Caco-2 (cell line): ENCODE data around the gene ANKFN1. TPM values are rescaled to one million over a fixed set of nuclear protein-coding genes. Genes with fewer than 3 reads are reported as not detected.

ENCODE experiments used
- BruUV-seq: library from RNA; stranded (reverse); fragments of 400-500 nt; replicated peaks from 2 replicates; lab custom pipeline; 2021; lab: Mats Ljungman, UMichigan
- CTCF ChIA-PET: fragments of 300-600 bp; sonication (Branson Sonifier 250); formaldehyde crosslinking; loops from one replicate; lab custom pipeline; 2022; ENCODE audit warnings: antibody characterized with exemption; lab: Charles Lee
- POLR2A ChIA-PET: fragments of 300-600 bp; sonication (Branson Sonifier 250); formaldehyde crosslinking; loops from one replicate; lab custom pipeline; 2022; ENCODE audit warnings: antibody characterized with exemption; lab: Charles Lee
- DNase-seq, 2 experiments: peaks; one replicate each; pipeline versions ENCODE4 v3.0.0 to v3.0.0-alpha.2; 2020 to 2022
- H3K27me3 ChIP-seq: replicated peaks from 2 replicates; pipeline ENCODE4 v1.6.0; 2011; ENCODE audit warnings: low read length; ENCODE audit not compliant: control insufficient read depth, insufficient read depth
- H3K36me3 ChIP-seq: 2 replicates; pipeline ENCODE4 v1.5.1; 2011; ENCODE audit warnings: low read length; ENCODE audit not compliant: control insufficient read depth, insufficient read depth
- H3K4me1 ChIP-seq: fragments of 250-450 bp; sonication (Bioruptor Pico); 2 replicates; pipeline ENCODE4 v1.5.1; 2020; ENCODE audit warnings: mild to moderate bottlenecking
- H3K4me3 ChIP-seq: 2 replicates; pipeline ENCODE4 v1.5.1; 2011; ENCODE audit warnings: low read depth, mild to moderate bottlenecking, control low read depth, low read length
- H3K9me3 ChIP-seq: fragments of 250-450 bp; sonication (Bioruptor Pico); 2 replicates; pipeline ENCODE4 v1.5.1; 2020; ENCODE audit warnings: mild to moderate bottlenecking, moderate library complexity
- H3K27ac Mint-ChIP-seq: one replicate; pipeline ENCODE4 v1.8.0; 2022; ENCODE audit warnings: mixed read lengths; ENCODE audit not compliant: unreplicated experiment
- H3K27me3 Mint-ChIP-seq: one replicate; pipeline ENCODE4 v1.8.0; 2022; ENCODE audit warnings: mixed read lengths; ENCODE audit not compliant: insufficient read depth, unreplicated experiment
- H3K36me3 Mint-ChIP-seq: one replicate; pipeline ENCODE4 v1.8.0; 2022; ENCODE audit warnings: mild to moderate bottlenecking, mixed read lengths; ENCODE audit not compliant: insufficient read depth, unreplicated experiment
- H3K4me1 Mint-ChIP-seq: one replicate; pipeline ENCODE4 v1.8.0; 2022; ENCODE audit warnings: low read depth, mixed read lengths; ENCODE audit not compliant: unreplicated experiment
- H3K4me3 Mint-ChIP-seq: one replicate; pipeline ENCODE4 v1.8.0; 2022; ENCODE audit warnings: mild to moderate bottlenecking, moderate library complexity, mixed read lengths; ENCODE audit not compliant: unreplicated experiment
- H3K9me3 Mint-ChIP-seq: one replicate; pipeline ENCODE4 v1.8.0; 2022; ENCODE audit warnings: mixed read lengths; ENCODE audit not compliant: unreplicated experiment
- intact Hi-C: fragments of 100-400 bp; cut with micrococcal nuclease; formaldehyde crosslinking; loops from one replicate; pipeline ENCODE4 v1.10.0; 2022; ENCODE audit not compliant: unreplicated experiment
- total RNA-seq: library from RNA; stranded (reverse); gene quantifications from 2 replicates; pipeline ENCODE4 v1.2.3, GENCODE V29; 2022
- TF ChIP-seq, protein P1 (sequence below), 2 experiments: fragments of 200-600 bp in 1 of 2; IDR thresholded peaks; 1 replicate in 1 of 2; 2 replicates in 1 of 2; pipeline versions ENCODE4 v1.5.1 to v1.8.0; 2011 to 2022; ENCODE audit warnings: antibody characterized with exemption in 1 of 2, control low read depth in 1 of 2, inconsistent platforms in 1 of 2, low read depth in 1 of 2, low read length in 1 of 2, mild to moderate bottlenecking in 1 of 2, moderate library complexity in 1 of 2; ENCODE audit not compliant: insufficient read depth in 1 of 2, severe bottlenecking in 1 of 2, unreplicated experiment in 1 of 2

The ANKFN1 gene
- total RNA-seq, 1 experiment from 2014 or later: 0.34 TPM

GRCh38 chr17:56489980-56490379 is 336.7 kb downstream of the ANKFN1 start:
- no peaks in the 10 kb centered on the region for H3K27me3 ChIP-seq
- H3K36me3 ChIP-seq: no peaks in the 10 kb centered on the region
- H3K4me1 ChIP-seq: no peaks in the 10 kb centered on the region
- POLR2A ChIA-PET: no interaction called here
- Mint-ChIP-seq H3K27me3 (peaks cover 9% of the 10 kb centered on the region), H3K4me1 (no peaks in the 10 kb centered on the region), H3K9me3 (no peaks in the 10 kb centered on the region), H3K36me3 (no peaks in the 10 kb centered on the region), H3K4me3 (no peak overlapping the region), H3K27ac (no peak overlapping the region)
- intact Hi-C loops: no loop called here
- DNase-seq: no peak
- H3K9me3 ChIP-seq: no peaks in the 10 kb centered on the region
- no peak overlapping the region for H3K4me3 ChIP-seq
- TF ChIP-seq, protein P1, sequence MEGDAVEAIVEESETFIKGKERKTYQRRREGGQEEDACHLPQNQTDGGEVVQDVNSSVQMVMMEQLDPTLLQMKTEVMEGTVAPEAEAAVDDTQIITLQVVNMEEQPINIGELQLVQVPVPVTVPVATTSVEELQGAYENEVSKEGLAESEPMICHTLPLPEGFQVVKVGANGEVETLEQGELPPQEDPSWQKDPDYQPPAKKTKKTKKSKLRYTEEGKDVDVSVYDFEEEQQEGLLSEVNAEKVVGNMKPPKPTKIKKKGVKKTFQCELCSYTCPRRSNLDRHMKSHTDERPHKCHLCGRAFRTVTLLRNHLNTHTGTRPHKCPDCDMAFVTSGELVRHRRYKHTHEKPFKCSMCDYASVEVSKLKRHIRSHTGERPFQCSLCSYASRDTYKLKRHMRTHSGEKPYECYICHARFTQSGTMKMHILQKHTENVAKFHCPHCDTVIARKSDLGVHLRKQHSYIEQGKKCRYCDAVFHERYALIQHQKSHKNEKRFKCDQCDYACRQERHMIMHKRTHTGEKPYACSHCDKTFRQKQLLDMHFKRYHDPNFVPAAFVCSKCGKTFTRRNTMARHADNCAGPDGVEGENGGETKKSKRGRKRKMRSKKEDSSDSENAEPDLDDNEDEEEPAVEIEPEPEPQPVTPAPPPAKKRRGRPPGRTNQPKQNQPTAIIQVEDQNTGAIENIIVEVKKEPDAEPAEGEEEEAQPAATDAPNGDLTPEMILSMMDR (IDR thresholded peaks at IDR 0.05; ENCODE audit: insufficient read depth in 1 of 2, low read depth in 1 of 2, low read length in 1 of 2, severe bottlenecking in 1 of 2, unreplicated experiment in 1 of 2): no peak
- CTCF ChIA-PET: no interaction called here
- BruUV-seq: no TSS peak

DNA sequence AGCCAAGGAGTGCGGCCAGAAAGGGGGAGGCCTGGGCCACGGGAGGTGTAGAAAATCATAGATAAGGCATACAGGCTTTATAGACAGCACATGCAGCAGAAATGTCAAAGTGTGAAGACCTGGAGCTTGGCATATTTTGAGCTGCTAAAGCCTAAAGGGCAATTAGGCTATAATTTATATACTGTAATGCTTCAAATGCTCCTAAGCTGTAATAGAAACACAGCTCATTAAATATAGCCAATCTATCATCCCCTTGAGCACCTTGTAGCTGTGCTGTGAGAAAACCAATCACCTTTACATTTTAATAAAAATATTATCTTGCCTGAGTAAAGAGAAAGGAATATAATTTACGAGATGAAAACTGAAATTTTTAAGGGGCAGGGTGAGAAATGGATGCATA is 342.3 kb downstream of the ANKFN1 start:
- H3K27me3 Mint-ChIP-seq: peaks cover 7% of the 10 kb centered on the region
- H3K4me3 ChIP-seq: no peak overlapping the region
- H3K27me3 ChIP-seq: no peaks in the 10 kb centered on the region
- H3K27ac Mint-ChIP-seq: no peak overlapping the region
- TF ChIP-seq, protein P1 (IDR thresholded peaks at IDR 0.05; ENCODE audit: insufficient read depth in 1 of 2, low read depth in 1 of 2, low read length in 1 of 2, severe bottlenecking in 1 of 2, unreplicated experiment in 1 of 2): no peak
- ChIA-PET CTCF (interaction anchor here (0.6 kb wide), 1 partner anchor 622 kb away, joined by 3 read pairs; no protein-coding TSS in a partner anchor), POLR2A (no interaction called here)
- no peaks in the 10 kb centered on the region for H3K4me1 ChIP-seq
- no peak for DNase-seq
- H3K36me3 Mint-ChIP-seq: no peaks in the 10 kb centered on the region
- intact Hi-C loops: no loop called here
- no peaks in the 10 kb centered on the region for H3K9me3 Mint-ChIP-seq
- H3K4me1 Mint-ChIP-seq: no peaks in the 10 kb centered on the region
- no peaks in the 10 kb centered on the region for H3K9me3 ChIP-seq
- no peaks in the 10 kb centered on the region for H3K36me3 ChIP-seq
- H3K4me3 Mint-ChIP-seq: no peak overlapping the region
- BruUV-seq: no TSS peak

GRCh38 chr17:56497132-56497531 is 343.9 kb downstream of the ANKFN1 start:
- POLR2A ChIA-PET: no interaction called here

More at GRCh38 chr17:56497132-56497531, 343.9 kb downstream of the ANKFN1 start:
- peaks cover 7% of the 10 kb centered on the region for H3K27me3 Mint-ChIP-seq
- H3K36me3 Mint-ChIP-seq: no peaks in the 10 kb centered on the region
- no peaks in the 10 kb centered on the region for H3K4me1 Mint-ChIP-seq
- no peaks in the 10 kb centered on the region for H3K27me3 ChIP-seq
- H3K4me1 ChIP-seq: no peaks in the 10 kb centered on the region
- no peak overlapping the region for H3K4me3 ChIP-seq
- no TSS peak for BruUV-seq
- no peaks in the 10 kb centered on the region for H3K9me3 ChIP-seq
- no peak for DNase-seq
- TF ChIP-seq, protein P1 (IDR thresholded peaks at IDR 0.05; ENCODE audit: insufficient read depth in 1 of 2, low read depth in 1 of 2, low read length in 1 of 2, severe bottlenecking in 1 of 2, unreplicated experiment in 1 of 2): no peak
- H3K27ac Mint-ChIP-seq: no peak overlapping the region
- no peaks in the 10 kb centered on the region for H3K9me3 Mint-ChIP-seq
- CTCF ChIA-PET: no interaction called here
- no peaks in the 10 kb centered on the region for H3K36me3 ChIP-seq
- intact Hi-C loops: no loop called here
- H3K4me3 Mint-ChIP-seq: no peak overlapping the region
